HG03575 (cell line): ENCODE data around the gene MAPRE2.
A peak's percentile ranks its signal among the peaks of the same experiment; 100 is the strongest.
"Not testable (repeated sequence)": the region's sequence is repeated elsewhere in the genome, so short reads cannot be mapped to it uniquely, and the experiment has no call there.

ENCODE experiments used
- ATAC-seq: cut with Tn5 transposase; IDR thresholded peaks from one replicate; pipeline ENCODE4 v1.9.1; 2021; ENCODE audit not compliant: unreplicated experiment, insufficient number of reproducible peaks, low FRiP score; ENCODE audit errors: extremely low read depth

The MAPRE2 gene

DNA sequence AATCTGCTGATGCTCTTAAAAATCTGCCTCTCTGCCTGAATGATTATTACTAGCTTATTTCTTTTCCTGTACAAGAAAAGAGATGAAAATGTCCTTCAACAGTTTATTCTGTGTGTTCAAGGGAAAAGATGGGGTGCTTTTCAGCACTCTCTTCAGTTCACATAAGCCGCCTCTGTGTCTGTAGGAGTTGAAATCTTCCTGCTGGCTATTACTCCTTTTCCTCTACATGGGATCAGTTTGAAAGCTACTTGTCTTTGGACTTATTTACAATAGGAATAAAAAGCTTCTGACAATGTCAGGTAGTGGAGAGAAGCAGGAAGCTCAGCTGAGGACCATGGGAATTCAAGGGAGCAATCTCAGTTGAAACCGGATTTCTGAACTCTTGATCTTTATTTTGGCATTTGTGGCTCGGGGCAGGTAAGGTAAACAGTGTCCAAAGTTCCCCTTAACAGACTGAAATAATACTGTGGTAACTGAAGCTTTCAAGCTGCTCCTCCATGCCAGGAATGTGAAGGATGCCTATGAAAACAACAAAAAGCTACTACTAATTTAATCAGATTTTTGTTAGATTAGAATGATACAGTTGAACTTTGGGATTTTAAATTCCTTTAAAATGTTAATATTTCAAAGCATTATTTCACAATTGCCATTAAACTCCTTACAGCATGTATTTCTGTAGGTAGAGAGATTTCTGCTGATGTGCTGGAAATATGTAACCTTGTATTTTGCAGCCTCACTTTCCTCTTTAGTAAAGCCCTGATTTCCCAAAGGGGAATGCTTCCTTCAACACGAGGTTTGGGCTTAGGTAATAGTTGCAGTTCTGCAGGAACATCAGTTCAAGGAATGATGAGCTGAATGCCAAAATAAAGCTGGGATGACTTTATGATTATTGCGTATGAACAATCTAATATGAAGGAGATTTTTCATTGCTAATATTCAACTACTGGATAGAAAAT is 43.6 kb downstream of the MAPRE2 start:
- ATAC-seq, result no peak

DNA sequence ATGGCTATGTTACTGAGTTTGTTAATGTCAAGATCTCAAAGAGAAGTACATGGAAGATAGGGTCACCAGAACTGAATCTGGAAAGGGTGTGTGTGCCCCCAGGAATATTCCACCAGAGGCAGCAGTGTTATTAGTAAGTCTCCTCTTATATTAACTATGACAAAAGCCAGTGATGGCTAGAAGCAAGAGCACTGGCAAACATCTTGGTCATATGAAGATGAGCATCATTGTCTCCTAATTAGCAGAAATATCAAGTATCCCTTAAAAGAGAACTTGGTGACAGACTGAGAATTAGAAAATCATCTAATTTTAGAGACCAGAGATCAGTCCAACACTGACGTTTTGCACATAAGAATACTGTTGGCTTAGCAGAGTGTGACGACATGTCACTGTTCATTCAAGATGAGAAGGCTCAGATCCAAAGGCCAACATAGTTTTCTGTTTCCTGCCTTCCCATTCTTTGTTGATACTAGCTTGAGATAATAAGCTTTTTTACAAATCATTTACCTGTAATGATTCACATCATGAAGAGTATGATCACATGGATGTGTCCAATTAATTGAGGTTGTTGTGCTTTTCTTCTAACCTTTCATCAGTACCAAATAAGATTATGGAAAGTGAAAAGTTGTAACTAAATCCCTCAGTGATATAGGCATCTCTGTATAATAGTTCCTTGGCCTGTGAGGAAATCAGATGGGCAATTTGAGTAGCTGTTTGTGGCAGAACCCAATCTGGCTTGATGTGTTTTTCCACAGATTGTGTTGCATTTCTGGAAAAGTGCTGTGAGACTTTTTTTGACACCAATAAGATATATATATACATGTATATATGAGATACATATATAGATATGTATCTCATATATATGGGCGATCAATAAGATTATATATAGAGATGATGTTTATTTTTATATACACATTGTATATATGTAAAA is 44.5 kb downstream of the MAPRE2 start:
- ATAC-seq, result no peak

DNA sequence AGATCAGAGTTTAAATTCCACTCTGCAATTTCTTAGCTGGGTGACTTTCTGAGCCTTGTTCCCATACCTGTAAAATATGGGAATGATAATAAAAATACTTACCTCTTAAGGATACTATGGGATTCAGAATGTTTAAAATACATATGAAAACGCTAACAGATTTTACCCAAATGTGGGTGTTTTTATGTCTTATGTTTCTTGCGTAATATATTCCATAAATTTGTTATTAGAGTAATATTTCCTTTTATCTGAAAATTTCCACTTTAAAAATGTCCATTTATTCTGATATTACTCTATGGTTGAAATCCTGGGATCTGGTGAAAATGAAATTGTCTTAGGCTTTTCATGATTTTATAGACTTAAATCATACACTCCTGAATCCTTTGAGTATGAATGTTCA is 45.5 kb downstream of the MAPRE2 start:
- no peak for ATAC-seq

DNA sequence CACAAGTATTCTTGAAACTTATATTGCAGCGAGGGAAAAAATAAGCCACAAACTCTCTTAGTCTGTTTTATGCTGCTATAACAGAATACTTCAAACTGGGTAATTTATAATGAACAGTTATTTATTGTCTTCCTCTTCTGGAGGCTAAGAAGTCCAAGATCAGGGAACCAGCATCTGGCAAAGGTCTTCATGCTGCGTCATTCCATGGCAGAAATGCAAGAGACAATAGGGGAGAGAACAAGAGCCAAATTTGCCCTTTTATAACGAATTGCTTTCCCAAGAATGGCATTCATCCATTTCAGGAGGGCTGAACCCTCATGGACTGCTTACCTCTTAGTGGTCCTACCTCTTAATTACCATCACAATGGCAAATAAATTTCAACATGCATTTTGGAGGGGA is 46.5 kb downstream of the MAPRE2 start:
- ATAC-seq, result no peak

DNA sequence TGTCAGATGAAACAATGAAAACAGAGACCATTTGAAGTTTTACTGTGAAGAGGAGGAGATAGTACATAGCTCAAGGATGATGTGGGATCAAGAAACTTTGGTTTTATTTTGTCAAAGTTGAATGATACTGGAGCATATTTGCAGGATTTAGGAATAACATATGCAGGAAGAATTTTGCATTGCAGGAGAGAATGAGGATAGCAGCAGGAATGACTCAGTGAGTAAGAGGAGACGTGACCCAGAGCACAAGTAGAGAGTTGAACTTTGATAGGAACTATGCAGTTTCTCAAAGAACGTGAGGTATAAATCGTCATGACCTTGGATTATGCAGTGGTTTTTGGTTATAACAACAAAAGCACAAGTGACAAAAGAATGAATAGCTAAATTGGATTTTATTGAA is 47.7 kb downstream of the MAPRE2 start:
- ATAC-seq, result no peak

DNA sequence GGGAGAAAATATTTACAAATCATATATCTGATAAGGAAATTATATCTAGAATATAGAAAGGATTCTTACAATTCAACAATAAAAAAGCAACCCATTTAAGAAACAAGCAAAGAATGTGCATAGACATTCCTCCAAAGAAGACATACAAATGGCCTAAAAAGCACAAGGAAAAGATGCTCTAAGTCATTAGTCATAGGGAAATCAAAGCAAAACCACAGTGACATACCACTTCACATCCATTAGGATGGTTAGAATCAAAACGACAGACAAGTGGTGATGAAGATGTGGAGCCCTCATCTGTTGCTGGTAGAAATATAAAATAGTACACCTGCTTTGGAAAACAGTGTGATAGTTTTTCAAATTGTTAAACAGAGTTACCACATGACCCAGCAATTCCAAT is 48.2 kb downstream of the MAPRE2 start:
- ATAC-seq, result no peak

DNA sequence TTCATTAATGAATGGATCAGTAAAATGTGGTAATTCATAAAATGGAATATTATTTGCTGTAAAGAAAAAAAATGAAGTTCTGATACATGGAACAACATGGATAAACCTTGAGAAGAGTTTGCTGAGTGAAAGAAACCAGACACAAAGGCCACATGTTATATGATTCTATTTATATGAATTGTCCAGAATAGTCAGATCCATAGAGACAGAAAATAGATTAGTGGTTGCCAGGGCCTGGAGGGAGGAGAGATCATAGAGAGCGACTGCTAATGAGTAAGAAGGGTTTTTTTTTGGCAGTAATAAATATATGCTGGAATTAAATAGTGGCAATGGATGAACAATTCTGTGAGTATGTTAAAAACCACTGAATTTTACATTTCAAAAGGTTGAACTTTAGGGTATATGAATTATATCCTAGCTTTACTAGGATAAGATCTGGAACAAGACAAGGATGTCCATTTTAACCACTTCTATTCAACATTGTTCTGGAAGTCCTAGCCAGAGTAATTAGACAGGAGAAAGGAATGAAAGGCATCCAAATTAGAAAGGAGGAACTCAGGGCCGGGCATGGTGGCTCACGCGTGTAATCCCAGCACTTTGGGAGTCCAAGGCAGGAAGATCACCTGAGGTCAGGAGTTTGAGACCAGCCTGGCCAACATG is 48.8 kb downstream of the MAPRE2 start:
- ATAC-seq, result no peak

DNA sequence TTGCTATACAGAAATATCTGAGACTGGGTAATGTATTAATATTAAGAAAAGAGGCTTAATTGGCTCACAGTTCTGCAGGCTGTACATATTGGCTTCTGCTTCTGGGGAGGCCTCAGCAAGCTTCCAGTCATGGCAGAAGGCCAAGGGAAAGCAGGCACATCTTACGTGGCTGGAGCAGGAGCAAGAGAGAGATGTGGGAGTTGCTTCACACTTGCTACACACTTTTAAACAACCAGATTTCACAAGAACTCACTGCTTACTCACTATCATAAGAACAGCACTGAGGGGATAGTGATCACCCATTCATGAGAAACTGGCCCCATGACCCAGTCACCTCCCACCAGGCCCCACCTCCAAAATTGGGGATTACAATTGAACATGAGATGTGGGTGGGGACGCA is 50.6 kb downstream of the MAPRE2 start:
- no peak for ATAC-seq

DNA sequence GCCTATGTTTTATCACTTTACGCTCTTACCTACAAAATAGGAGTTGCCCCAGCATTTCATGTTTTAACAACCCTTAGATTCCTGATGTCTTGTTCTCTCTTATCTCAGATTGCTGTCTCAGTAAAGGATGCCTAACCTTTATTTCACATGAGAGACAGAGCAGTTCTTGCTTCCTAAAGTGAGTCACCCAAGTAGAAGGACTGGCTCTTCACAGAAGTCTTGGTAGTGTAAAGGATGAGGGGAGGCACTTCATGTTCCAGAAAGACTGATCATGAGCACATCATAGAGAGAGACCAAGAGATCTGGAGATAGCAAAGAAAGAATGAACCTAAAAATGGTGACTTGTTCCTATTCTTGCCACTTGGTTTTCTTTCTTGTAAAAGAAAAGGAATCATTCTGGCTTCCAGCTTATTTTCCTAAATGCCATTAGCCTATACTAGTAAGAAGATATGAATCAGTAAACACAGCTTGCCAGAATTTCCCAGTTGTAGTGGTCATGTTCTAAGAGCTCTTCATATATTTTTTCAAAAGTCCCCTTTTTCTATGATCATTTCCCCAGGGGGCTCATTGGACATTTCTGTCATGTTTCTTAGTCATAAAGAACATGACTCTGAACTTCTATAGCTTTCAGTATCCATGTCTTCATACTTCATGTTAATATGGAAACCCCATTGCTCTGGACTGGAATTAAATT is 54.9 kb downstream of the MAPRE2 start:
- peak; percentile 68 for ATAC-seq

DNA sequence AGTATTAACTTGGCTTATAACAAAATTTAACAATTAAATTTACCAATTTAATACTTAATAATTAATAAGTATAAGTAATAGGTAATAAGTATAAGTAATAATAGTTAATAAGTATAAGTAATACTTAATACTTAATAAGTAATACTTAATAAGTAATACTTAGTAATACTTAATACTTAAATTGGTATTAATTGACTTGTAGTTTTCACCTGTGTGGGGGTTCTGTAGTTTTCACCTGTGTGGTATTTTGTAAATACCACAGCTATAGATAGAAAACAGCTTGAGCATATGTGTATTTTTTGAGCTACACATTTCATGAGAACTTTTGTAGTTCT is 55.4 kb downstream of the MAPRE2 start:
- ATAC-seq, result no peak

DNA sequence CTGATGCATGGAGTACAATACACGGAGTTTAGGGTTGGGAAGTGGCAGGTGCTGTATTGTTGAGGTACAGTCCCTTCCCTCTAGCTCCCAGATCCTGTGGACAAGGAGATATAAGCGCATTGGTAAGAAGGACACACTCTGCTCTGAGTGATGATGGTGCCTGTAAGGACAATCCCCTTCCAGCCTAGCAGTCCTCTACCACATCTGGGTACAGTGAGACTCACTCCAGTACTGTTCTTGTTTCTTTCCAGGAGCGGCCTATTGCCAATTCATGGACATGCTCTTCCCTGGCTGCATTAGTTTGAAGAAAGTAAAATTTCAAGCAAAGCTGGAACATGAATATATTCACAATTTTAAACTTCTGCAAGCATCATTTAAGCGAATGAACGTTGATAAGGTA is 56.0 kb downstream of the MAPRE2 start:
- ATAC-seq, result no peak

DNA sequence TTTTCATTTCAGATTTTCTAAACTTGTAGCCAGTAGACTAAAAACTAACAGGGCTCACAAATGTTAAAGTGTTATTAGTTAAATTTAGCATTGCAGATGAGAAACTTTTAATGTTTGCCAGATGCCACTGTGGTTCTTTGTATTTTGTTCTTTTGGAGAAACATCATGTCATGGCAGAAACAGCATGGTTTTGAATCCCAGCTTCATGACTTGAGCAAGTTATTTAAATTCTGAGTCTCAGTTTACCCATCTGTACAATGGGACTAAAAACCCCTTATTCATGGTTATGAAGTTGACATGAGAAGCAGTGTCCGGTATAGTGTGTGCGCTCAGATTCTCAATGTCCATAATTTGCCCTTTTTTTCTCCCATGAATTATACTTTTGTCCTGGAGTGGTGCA is 56.5 kb downstream of the MAPRE2 start:
- ATAC-seq, result no peak

DNA sequence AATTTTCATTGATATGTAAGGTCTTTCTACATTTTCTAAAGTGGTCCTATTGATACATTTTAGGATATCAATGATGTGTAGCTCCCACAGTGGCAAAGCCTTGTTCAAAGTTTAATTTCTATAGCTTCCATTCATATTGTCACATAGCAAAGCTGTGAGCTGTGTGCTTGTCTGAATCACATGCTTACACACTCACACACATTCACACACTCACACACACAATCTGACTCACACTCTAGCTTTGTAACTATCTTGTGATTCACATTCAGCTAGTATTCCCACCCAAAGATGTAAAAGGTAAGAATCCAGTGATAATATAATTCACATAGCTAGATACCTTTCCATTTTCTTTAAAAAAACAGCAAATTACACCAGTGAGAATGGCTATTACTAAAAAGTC is 58.7 kb downstream of the MAPRE2 start:
- ATAC-seq, result no peak

DNA sequence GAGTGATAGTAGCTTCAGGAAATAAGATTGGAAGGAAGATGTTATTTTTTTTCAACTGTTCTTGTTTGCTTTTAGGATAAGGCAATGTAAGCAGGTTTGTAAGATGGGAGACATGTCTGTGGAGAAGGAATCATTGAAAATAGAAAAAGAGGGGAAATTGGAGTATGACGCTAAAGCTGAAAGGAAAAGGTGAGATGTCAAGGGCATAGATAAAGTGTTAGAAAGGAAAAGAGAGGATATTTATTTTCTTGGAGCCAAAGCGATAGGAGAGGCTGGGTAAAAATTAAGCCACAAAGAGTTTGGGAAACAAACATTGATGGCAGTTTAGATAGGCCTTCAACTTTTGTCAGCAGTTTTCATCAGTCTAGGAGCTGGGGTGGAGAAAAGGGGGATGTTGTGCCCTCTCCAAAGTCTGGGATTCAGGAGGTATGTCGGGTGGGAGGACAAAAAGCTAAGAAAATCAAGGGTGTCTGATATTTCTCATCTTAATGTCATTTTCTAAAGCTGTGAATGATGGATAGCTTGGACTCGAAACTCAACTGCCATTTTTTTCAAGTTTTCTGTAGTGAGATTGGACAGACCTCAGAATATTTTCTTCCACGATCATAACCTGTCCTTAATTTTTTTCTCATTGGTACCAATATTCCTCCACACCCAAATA is 63.3 kb downstream of the MAPRE2 start:
- ATAC-seq, result no peak

DNA sequence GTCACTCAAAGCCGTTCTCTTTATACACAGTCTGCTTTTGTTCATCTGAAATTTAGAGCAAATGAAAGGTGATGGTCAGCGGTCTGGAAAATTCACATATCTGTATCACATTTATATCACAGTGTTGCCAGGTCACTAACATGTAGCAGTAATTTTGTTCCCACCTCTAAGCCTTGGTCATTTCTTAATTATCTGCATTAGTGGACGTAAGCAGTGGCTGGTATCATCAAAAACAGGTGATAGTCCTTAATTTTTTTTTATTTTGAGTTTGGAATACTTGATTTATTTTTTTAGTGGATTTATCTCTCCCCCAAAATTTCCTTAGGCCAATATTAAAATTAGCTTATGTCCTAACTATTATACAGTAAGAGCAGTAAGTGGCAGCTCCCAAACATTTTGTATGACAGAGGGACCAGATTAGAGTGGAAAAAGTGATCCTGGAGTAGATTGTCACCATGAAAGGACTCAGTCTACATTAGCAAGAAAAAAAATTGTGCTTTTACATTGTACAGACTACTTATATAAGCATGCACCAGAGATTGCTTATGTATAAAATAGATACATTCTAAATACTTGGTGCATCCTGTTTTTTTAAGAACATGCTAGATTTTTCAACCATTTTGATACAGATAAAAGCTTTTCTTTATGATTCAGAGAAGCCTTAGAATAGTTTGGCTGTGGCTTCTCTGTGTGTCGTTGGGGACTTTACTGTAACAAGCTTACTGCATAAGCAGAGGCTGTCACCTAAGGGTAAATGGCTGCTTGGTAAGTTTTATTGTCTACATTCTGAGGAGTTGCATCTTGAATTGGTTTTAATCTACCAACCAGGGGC is 65.0 kb downstream of the MAPRE2 start:
- ATAC-seq, result no peak

DNA sequence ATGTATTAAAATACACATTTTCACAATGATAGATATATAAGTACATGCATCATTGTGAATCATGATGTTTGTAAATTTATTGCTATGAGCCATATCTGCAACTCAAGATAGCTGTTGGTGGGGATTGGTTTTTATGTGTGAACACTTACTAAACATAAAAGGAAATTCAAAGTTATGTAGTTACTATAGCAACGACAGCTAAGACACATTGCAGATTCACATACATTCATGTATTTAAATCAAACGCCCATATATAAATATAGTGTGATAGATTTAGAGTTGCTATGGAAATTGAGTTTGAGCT is 65.6 kb downstream of the MAPRE2 start:
- ATAC-seq, result no peak

DNA sequence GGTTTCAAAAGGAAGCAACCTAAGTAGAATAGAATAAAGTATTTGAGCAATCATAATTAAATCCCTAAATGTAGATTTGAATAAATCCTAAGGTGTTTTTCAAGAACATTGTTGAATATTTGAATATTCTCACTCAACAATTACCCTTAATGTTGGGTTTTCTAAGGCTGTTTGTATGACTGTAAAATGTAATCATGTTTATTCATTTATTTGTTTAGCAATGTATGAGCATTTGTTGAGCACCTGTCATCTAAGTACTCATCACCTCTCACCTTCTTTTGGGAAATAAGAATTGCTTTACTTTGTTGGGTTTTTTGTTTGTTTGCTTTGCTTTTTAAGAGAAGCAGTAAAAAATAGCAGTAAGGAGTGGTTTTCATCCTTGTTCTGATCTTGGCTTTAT is 66.0 kb downstream of the MAPRE2 start:
- ATAC-seq, result no peak

DNA sequence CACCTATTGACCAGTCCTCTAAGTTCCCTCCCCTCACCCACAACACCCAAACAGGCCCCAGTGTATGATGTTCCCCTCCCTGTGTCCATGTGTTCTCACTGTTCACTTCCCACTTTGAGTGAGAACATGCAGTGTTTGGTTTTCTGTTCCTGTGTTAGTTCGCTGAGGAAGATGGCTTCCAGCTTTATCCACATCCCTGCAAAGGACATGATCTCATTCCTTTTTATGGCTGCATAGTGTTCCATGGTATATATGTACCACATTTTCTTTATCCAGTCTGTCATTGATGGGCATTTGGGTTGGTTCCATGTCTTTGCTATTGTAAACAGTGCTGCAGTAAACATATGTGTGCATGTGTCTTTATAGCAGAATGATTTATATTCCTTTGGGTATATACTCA is 66.9 kb downstream of the MAPRE2 start:
- not testable (repeated sequence) for ATAC-seq
